Stomach (tissue), 4 donors: Measurements from ENCODE around the gene XAB2.

Experiments used
- POLR2A ChIP-seq, 4 donors: fragments of 450-650 bp; IDR thresholded peaks; one replicate each; pipeline ENCODE4 v1.6.1; 2016; ENCODE audit warnings: antibody characterized with exemption in 4 of 4, control low read depth in 2 of 4, mild to moderate bottlenecking in 1 of 4, moderate library complexity in 1 of 4
- TF ChIP-seq, protein P1 (sequence below), 7 experiments: fragments of 450-650 bp in 4 of 7; fragments of 200-600 bp in 3 of 7; sonication (generic) in 3 of 7; IDR thresholded peaks; one replicate each; pipeline ENCODE4 v1.5.1; 2016 to 2019; ENCODE audit warnings: antibody characterized with exemption in 7 of 7, control low read depth in 2 of 7, mild to moderate bottlenecking in 1 of 7

DNA sequence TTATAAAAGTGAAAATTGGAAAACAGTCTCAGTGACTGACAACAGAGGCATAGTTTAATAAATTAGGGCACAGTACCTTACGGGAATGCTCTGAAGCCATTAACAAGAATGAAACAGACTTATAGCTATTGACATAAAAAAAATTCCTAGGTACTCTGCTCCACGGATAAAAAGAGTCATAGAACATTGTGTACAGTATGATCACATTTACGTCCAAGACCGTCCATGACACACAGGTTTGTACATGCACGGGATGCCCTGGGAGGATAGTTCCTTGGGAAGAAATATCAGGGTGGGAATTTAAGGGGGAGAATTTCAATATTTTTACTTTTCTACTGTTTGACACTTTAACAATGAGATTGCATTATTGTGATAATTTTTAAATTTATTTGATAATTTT is 58.6 kb downstream of the XAB2 start:
- TF ChIP-seq, protein P1, sequence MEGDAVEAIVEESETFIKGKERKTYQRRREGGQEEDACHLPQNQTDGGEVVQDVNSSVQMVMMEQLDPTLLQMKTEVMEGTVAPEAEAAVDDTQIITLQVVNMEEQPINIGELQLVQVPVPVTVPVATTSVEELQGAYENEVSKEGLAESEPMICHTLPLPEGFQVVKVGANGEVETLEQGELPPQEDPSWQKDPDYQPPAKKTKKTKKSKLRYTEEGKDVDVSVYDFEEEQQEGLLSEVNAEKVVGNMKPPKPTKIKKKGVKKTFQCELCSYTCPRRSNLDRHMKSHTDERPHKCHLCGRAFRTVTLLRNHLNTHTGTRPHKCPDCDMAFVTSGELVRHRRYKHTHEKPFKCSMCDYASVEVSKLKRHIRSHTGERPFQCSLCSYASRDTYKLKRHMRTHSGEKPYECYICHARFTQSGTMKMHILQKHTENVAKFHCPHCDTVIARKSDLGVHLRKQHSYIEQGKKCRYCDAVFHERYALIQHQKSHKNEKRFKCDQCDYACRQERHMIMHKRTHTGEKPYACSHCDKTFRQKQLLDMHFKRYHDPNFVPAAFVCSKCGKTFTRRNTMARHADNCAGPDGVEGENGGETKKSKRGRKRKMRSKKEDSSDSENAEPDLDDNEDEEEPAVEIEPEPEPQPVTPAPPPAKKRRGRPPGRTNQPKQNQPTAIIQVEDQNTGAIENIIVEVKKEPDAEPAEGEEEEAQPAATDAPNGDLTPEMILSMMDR (IDR thresholded peaks at IDR 0.05): no peak
- TF ChIP-seq POLR2A (IDR thresholded peaks at IDR 0.05): no peak
